ENCODE results near the gene GNB2.

GNB2 gene

DNA sequence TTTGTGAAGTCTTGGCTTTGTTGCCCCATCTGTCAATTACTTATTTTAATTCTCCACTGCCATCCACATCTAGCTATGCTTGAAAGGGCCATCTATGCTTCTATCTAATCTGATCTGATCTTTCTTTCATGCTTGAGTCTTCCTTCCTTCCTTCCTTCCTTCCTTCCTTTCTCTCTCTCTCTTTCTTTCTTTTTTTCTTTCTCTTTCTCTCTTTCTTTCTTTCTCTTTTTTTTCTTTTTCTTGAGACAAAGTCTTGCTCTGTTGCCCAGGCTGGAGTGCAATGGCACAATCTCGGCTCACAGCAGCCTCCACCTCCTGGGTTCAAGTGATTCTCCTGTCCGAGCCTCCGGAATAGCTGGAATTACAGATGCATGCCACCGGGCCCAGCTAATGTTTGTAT is 43.5 kb upstream of the GNB2 start:
- H3K4me2 ChIP-seq (ENCODE audit: low read depth, low read length): no peak overlapping the region
- H3K27ac ChIP-seq (ENCODE audit: low read length): no peak overlapping the region

DNA sequence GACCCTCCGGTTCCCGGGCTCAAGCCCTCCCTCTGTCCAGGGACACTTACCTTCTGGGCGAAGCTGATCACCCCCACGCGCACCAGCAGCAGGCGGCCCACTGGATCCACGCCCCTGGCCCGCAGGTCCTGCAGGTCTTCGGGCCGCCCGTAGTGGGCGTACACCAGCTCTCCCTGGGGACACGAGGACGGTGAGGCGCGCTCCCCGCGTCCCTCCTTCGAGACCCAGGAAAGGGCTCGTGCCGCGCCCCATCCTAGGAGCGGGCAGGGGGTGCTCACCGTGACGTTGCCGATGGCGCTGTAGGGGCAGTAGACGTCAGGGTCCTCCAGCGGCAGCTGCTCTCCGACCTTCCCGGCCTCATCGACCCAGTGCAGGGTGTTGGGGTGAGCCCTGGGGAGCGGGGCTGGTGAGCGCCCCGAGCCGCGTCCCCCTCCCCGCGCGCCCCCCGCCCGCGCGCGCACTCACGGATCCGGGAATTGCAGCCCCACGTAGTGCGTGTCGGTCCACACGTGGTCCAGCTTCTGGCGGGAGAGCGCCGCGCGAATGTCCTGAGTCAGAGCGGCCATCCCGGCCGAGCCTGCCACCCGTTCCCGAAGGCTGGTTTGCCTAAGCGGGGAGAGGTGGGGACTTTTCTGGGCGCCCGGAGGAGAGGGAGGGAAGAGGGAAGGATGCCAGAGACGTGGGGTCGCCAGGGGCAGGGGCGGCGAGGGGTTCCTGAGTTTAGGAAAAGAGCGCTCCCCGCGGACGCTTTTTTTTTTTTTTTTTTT is 40.4 kb upstream of the GNB2 start:
- TF ChIP-seq, protein P1, sequence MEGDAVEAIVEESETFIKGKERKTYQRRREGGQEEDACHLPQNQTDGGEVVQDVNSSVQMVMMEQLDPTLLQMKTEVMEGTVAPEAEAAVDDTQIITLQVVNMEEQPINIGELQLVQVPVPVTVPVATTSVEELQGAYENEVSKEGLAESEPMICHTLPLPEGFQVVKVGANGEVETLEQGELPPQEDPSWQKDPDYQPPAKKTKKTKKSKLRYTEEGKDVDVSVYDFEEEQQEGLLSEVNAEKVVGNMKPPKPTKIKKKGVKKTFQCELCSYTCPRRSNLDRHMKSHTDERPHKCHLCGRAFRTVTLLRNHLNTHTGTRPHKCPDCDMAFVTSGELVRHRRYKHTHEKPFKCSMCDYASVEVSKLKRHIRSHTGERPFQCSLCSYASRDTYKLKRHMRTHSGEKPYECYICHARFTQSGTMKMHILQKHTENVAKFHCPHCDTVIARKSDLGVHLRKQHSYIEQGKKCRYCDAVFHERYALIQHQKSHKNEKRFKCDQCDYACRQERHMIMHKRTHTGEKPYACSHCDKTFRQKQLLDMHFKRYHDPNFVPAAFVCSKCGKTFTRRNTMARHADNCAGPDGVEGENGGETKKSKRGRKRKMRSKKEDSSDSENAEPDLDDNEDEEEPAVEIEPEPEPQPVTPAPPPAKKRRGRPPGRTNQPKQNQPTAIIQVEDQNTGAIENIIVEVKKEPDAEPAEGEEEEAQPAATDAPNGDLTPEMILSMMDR (IDR thresholded peaks at IDR 0.05; ENCODE audit: low read length): peak; percentile 30
- TF ChIP-seq EZH2phosphoT487 (IDR thresholded peaks at IDR 0.05; ENCODE audit: low read length): peak; percentile 52; the same call in 1 of the 2 replicates
- TF ChIP-seq EZH2 (optimal IDR thresholded peaks at IDR 0.05; ENCODE audit: low read depth, low read length): peak; percentile 45
- H3K9me3 ChIP-seq (replicated peaks; ENCODE audit: insufficient read depth, low read length): no peaks in the 10 kb centered on the region
- no peaks in the 10 kb centered on the region for H3K79me2 ChIP-seq (ENCODE audit: low read length)
- peak overlapping the region; percentile 73 for H3K4me2 ChIP-seq (ENCODE audit: low read depth, low read length)
- H4K20me1 ChIP-seq (ENCODE audit: insufficient read depth, low read length): no peaks in the 10 kb centered on the region
- DNase-seq: no peak
- H3K27ac ChIP-seq (ENCODE audit: low read length): no peak overlapping the region
- H3K9me2 ChIP-seq (replicated peaks; ENCODE audit: insufficient read depth, low read length): no peaks in the 10 kb centered on the region
- H3K36me3 ChIP-seq (replicated peaks; ENCODE audit: insufficient read depth, low read length): no peaks in the 10 kb centered on the region
- peak overlapping the region; percentile 44 for H3K4me3 ChIP-seq (ENCODE audit: low read length)
- no peaks in the 10 kb centered on the region for H3K4me1 ChIP-seq (ENCODE audit: low read length)
- H2AFZ ChIP-seq (ENCODE audit: low read length): peak overlapping the region; percentile 51; the same call in 1 of the 2 replicates
- H3K27me3 ChIP-seq (replicated peaks; ENCODE audit: insufficient read depth, low read length): peaks cover 76% of the 10 kb centered on the region
- no peak overlapping the region for H3K9ac ChIP-seq (ENCODE audit: low read length)
- no peaks in the 10 kb centered on the region for H3F3A ChIP-seq (ENCODE audit: insufficient read depth, low read length)

More for the DNA sequence above, 43.5 kb upstream of the GNB2 start:
- Histone ChIP-seq H2AFZ (ENCODE audit: low read length) (no peak overlapping the region), H3K9me2 (replicated peaks; ENCODE audit: insufficient read depth, low read length) (no peaks in the 10 kb centered on the region), H4K20me1 (ENCODE audit: insufficient read depth, low read length) (no peaks in the 10 kb centered on the region), H3K4me1 (ENCODE audit: low read length) (no peaks in the 10 kb centered on the region), H3K36me3 (replicated peaks; ENCODE audit: insufficient read depth, low read length) (no peaks in the 10 kb centered on the region), H3F3A (ENCODE audit: insufficient read depth, low read length) (no peaks in the 10 kb centered on the region), H3K79me2 (ENCODE audit: low read length) (no peaks in the 10 kb centered on the region), H3K27me3 (replicated peaks; ENCODE audit: insufficient read depth, low read length) (peaks cover 82% of the 10 kb centered on the region), H3K9ac (ENCODE audit: low read length) (no peak overlapping the region), H3K4me3 (ENCODE audit: low read length) (no peak overlapping the region), H3K9me3 (replicated peaks; ENCODE audit: insufficient read depth, low read length) (no peaks in the 10 kb centered on the region)
- TF ChIP-seq, protein P1 (IDR thresholded peaks at IDR 0.05; ENCODE audit: low read length): no peak
- TF ChIP-seq EZH2 (optimal IDR thresholded peaks at IDR 0.05; ENCODE audit: low read depth, low read length) (no peak), EZH2phosphoT487 (IDR thresholded peaks at IDR 0.05; ENCODE audit: low read length) (no peak)
- no peak for DNase-seq

DNA sequence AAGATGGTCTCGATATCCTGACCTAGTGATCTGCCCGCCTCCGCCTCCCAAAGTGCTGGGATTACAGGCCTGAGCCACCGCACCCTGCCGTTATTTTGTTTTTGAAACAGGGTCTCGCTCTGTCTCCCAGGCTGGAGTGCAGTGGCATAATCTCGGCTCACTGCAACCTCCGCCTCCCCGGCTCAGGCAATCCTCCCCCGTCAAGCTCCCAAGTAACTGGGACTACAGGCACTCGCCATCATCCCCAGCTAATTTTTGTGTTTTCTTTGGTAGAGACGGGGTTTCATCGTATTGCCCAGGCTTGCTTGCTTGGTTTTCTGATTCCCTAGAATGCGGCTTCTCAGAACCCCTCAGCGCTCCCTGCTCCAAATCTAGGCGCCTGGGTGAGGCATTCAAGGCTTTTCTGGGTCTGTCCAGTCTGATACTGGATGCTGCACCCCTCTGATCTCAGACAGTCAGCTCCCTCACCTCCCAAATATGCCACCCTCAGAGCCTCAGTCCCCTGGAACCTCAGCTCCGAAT is 33.5 kb upstream of the GNB2 start:
- no peaks in the 10 kb centered on the region for H3K9me2 ChIP-seq (replicated peaks; ENCODE audit: insufficient read depth, low read length)
- H3K9me3 ChIP-seq (replicated peaks; ENCODE audit: insufficient read depth, low read length): no peaks in the 10 kb centered on the region
- H3K27ac ChIP-seq (ENCODE audit: low read length): no peak overlapping the region
- H3K4me3 ChIP-seq (ENCODE audit: low read length): no peak overlapping the region
- H4K20me1 ChIP-seq (ENCODE audit: insufficient read depth, low read length): no peaks in the 10 kb centered on the region
- H3K4me2 ChIP-seq (ENCODE audit: low read depth, low read length): no peak overlapping the region
- no peak overlapping the region for H3K9ac ChIP-seq (ENCODE audit: low read length)
- DNase-seq: no peak
- no peaks in the 10 kb centered on the region for H3K4me1 ChIP-seq (ENCODE audit: low read length)
- H2AFZ ChIP-seq (ENCODE audit: low read length): no peak overlapping the region
- no peaks in the 10 kb centered on the region for H3K36me3 ChIP-seq (replicated peaks; ENCODE audit: insufficient read depth, low read length)
- TF ChIP-seq EZH2phosphoT487 (IDR thresholded peaks at IDR 0.05; ENCODE audit: low read length) (no peak), EZH2 (optimal IDR thresholded peaks at IDR 0.05; ENCODE audit: low read depth, low read length) (no peak)
- TF ChIP-seq, protein P1 (IDR thresholded peaks at IDR 0.05; ENCODE audit: low read length): no peak
- no peaks in the 10 kb centered on the region for H3K79me2 ChIP-seq (ENCODE audit: low read length)
- no peaks in the 10 kb centered on the region for H3F3A ChIP-seq (ENCODE audit: insufficient read depth, low read length)
- H3K27me3 ChIP-seq (replicated peaks; ENCODE audit: insufficient read depth, low read length): peaks cover 83% of the 10 kb centered on the region
